Endothelial cell of umbilical vein (primary cell): Measurements from ENCODE around the gene NLRP6. TPM values are rescaled to one million over a fixed set of nuclear protein-coding genes. Genes with fewer than 3 reads are reported as not detected.

Experiments
- BruUV-seq: library from RNA; stranded (reverse); fragments of 400-500 nt; replicated peaks from 2 replicates; lab custom pipeline; 2021; lab: Mats Ljungman, UMichigan
- CTCF ChIA-PET: fragments of 300-600, 350-600 bp; sonication (Branson Sonifier 250); formaldehyde crosslinking; loops from one replicate; lab custom pipeline; 2021; ENCODE audit warnings: antibody characterized with exemption, inconsistent platforms; lab: Charles Lee
- POLR2A ChIA-PET: fragments of 300-600, 350-600 bp; sonication (Branson Sonifier 250); formaldehyde crosslinking; loops from one replicate; lab custom pipeline; 2021; ENCODE audit warnings: antibody characterized with exemption, inconsistent platforms; lab: Charles Lee
- DNase-seq: peaks from one replicate; pipeline ENCODE4 v3.0.0-alpha.2; 2011; ENCODE audit warnings: low read depth, low spot score
- FAIRE-seq: peaks from 2 replicates; lab custom pipeline; 2011; peaks lifted over from hg19 to GRCh38; lab: Jason Lieb, UNC
- H2AFZ ChIP-seq: 2 replicates; pipeline ENCODE4 v1.6.0; 2012; ENCODE audit warnings: low read depth, low read length, control low read depth, inconsistent platforms
- H3K27ac ChIP-seq: 2 replicates; pipeline ENCODE4 v1.5.1; 2011; ENCODE audit warnings: low read depth, mild to moderate bottlenecking, control low read depth, low read length, moderate library complexity; ENCODE audit not compliant: insufficient read depth
- H3K27me3 ChIP-seq, 2 experiments: 2 replicates each; pipeline versions ENCODE4 v1.6.0 to v1.6.1; 2011; ENCODE audit warnings: low read length in 2 of 2, mixed read lengths in 1 of 2; ENCODE audit not compliant: control insufficient read depth in 2 of 2, insufficient read depth in 2 of 2
- H3K36me3 ChIP-seq, 2 experiments: 2 replicates in 1 of 2; 3 replicates in 1 of 2; pipeline ENCODE4 v1.5.1; 2011; ENCODE audit warnings: low read length in 2 of 2, mild to moderate bottlenecking in 1 of 2, moderate library complexity in 1 of 2; ENCODE audit not compliant: control insufficient read depth in 2 of 2, insufficient read depth in 2 of 2; ENCODE audit errors: extremely low read depth in 1 of 2
- H3K4me1 ChIP-seq: 3 replicates; pipeline ENCODE4 v1.5.1; 2011; ENCODE audit warnings: mild to moderate bottlenecking, low read length; ENCODE audit not compliant: control insufficient read depth, insufficient read depth; ENCODE audit errors: extremely low read depth
- H3K4me2 ChIP-seq: 2 replicates; pipeline ENCODE4 v1.6.1; 2011; ENCODE audit warnings: low read length, control low read depth, mixed read lengths; ENCODE audit not compliant: insufficient read depth
- H3K4me3 ChIP-seq, 3 experiments: fragments of 200-600 bp in 1 of 3; sonication (generic), shearing (Covaris generic) in 1 of 3; replicated peaks in 1 of 3; 2 replicates each; pipeline ENCODE4 v1.5.1; 2011 to 2016; ENCODE audit warnings: control low read depth in 3 of 3, low read length in 3 of 3, mild to moderate bottlenecking in 2 of 3, inconsistent platforms in 1 of 3, low read depth in 1 of 3, moderate library complexity in 1 of 3; ENCODE audit not compliant: insufficient read depth in 1 of 3
- H3K79me2 ChIP-seq: 2 replicates; pipeline ENCODE4 v1.6.0; 2012; ENCODE audit warnings: low read length, inconsistent platforms; ENCODE audit not compliant: control insufficient read depth, insufficient read depth
- H3K9ac ChIP-seq: replicated peaks from 2 replicates; pipeline ENCODE3; 2011; ENCODE audit warnings: low read length, control low read depth; ENCODE audit not compliant: insufficient read depth; ENCODE audit errors: extremely low read depth
- H3K9me1 ChIP-seq: replicated peaks from 3 replicates; pipeline ENCODE4 v1.6.0; 2011; ENCODE audit warnings: mild to moderate bottlenecking, low read length; ENCODE audit not compliant: control insufficient read depth, insufficient read depth; ENCODE audit errors: extremely low read depth
- H3K9me3 ChIP-seq: replicated peaks from 2 replicates; pipeline ENCODE4 v1.5.1; 2012; ENCODE audit warnings: low read length, inconsistent platforms; ENCODE audit not compliant: control insufficient read depth, insufficient read depth
- H4K20me1 ChIP-seq: replicated peaks from 2 replicates; pipeline ENCODE3; 2011; ENCODE audit warnings: mild to moderate bottlenecking, low read length; ENCODE audit not compliant: control insufficient read depth, insufficient read depth; ENCODE audit errors: extremely low read depth
- CTCF ChIP-seq, 2 donors: IDR thresholded peaks; 1 replicate in 1 of 2; 2 replicates in 1 of 2; pipeline ENCODE4 v1.5.1; 2011; ENCODE audit warnings: low read length in 2 of 2, mild to moderate bottlenecking in 2 of 2, moderate library complexity in 2 of 2, control low read depth in 1 of 2, inconsistent platforms in 1 of 2, low read depth in 1 of 2; ENCODE audit not compliant: insufficient read depth in 1 of 2; ENCODE audit errors: extremely low read depth in 1 of 2
- EZH2 ChIP-seq: IDR thresholded peaks from 2 replicates; pipeline ENCODE4 v1.6.1; 2012; ENCODE audit warnings: borderline replicate concordance, low read depth, mild to moderate bottlenecking, moderate library complexity, low read length, inconsistent platforms; ENCODE audit not compliant: severe bottlenecking
- FOS ChIP-seq: IDR thresholded peaks from 2 replicates; pipeline ENCODE4 v1.6.1; 2011; ENCODE audit warnings: mild to moderate bottlenecking, low read length, moderate library complexity, borderline replicate concordance; ENCODE audit not compliant: insufficient read depth
- GATA2 ChIP-seq: IDR thresholded peaks from 2 replicates; pipeline ENCODE4 v1.7.0; 2011; ENCODE audit warnings: low read depth, mild to moderate bottlenecking, moderate library complexity, mixed read lengths, low read length; ENCODE audit not compliant: insufficient read length, insufficient read depth
- JUN ChIP-seq: IDR thresholded peaks from 2 replicates; pipeline ENCODE4 v1.6.1; 2011; ENCODE audit warnings: borderline replicate concordance, low read depth; ENCODE audit not compliant: insufficient read length, insufficient read depth
- MYC ChIP-seq: IDR thresholded peaks from one replicate; pipeline ENCODE4 v1.6.1; 2011; ENCODE audit warnings: mild to moderate bottlenecking, low read depth, low read length
- POLR2A ChIP-seq: IDR thresholded peaks from 2 replicates; pipeline ENCODE4 v1.6.1; 2012; ENCODE audit warnings: low read depth, mild to moderate bottlenecking, control low read depth, low read length
- POLR2AphosphoS5 ChIP-seq: IDR thresholded peaks from 2 replicates; pipeline ENCODE4 v1.6.1; 2012; ENCODE audit warnings: low read depth, mild to moderate bottlenecking, control low read depth, low read length, moderate library complexity; ENCODE audit not compliant: insufficient read depth
- dilution Hi-C: fragments of 300-500 bp; cut with MboI; formaldehyde crosslinking; loops from one replicate; pipeline ENCODE4 v1.15.0; 2019; ENCODE audit warnings: low sequenced_read_pairs; ENCODE audit not compliant: extremely low pct_ligation_motif_present
- intact Hi-C: fragments of 100-400 bp; cut with micrococcal nuclease; formaldehyde crosslinking; loops from one replicate; pipeline ENCODE4 v1.10.0; 2022
- polyA plus RNA-seq, 4 experiments: library from polyadenylated mRNA; depleted of rRNA in 3 of 4; stranded (reverse) in 3 of 4; unstranded in 1 of 4; fragments of >200 nt; gene quantifications; 2 replicates each; pipeline versions ENCODE4 v1.2.1 to v1.2.3, GENCODE V29; 2011 to 2012; ENCODE audit warnings: missing spikeins in 1 of 4
- total RNA-seq: library from RNA; stranded (reverse); gene quantifications from 2 replicates; pipeline ENCODE4 v1.2.3, GENCODE V29; 2021
- TF ChIP-seq, protein P1 (sequence below): IDR thresholded peaks from 2 replicates; pipeline ENCODE4 v1.6.1; 2011; ENCODE audit not compliant: insufficient read depth, insufficient read length

Gene NLRP6
- total and polyA plus RNA-seq, 2 donors (not counting 3 experiments of a cell fraction or from before 2014, with no cell fraction given), result not detected

GRCh38 chr11:269146-269890 is 8.9 kb upstream of the NLRP6 start:
- no peaks in the 10 kb centered on the region for H3K79me2 ChIP-seq
- H2AFZ ChIP-seq, result no peak overlapping the region
- no peaks in the 10 kb centered on the region for H4K20me1 ChIP-seq
- no peaks in the 10 kb centered on the region for H3K4me1 ChIP-seq
- FAIRE-seq (no peak), DNase-seq (no peak)
- no peaks in the 10 kb centered on the region for H3K9me1 ChIP-seq
- no peak overlapping the region for H3K9ac ChIP-seq
- H3K4me3 ChIP-seq, result no peak overlapping the region
- ChIA-PET POLR2A (no interaction called here), CTCF (interaction anchor here (1.0 to 1.6 kb wide), 2 partner anchors 19 to 21 kb away, joined by 3 to 6 read pairs; no protein-coding TSS in a partner anchor)
- BruUV-seq, result no TSS peak
- no peaks in the 10 kb centered on the region for H3K9me3 ChIP-seq
- H3K4me2 ChIP-seq, result no peak overlapping the region
- dilution Hi-C loops, result no loop called here
- TF ChIP-seq GATA2 (no peak), CTCF (IDR thresholded peaks at IDR 0.05; ENCODE audit: extremely low read depth in 1 of 2, insufficient read depth in 1 of 2, low read depth in 1 of 2, low read length in 2 of 2) (no peak), EZH2 (no peak), MYC (no peak), POLR2A (no peak), JUN (no peak), FOS (no peak), POLR2AphosphoS5 (no peak)
- TF ChIP-seq, protein P1, sequence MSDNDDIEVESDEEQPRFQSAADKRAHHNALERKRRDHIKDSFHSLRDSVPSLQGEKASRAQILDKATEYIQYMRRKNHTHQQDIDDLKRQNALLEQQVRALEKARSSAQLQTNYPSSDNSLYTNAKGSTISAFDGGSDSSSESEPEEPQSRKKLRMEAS, result no peak
- H3K27ac ChIP-seq, result no peak overlapping the region
- peaks cover 4 to 7% of the 10 kb centered on the region in 2 experiments for H3K27me3 ChIP-seq
- intact Hi-C loops, result no loop called here
- H3K36me3 ChIP-seq, result no peaks in the 10 kb centered on the region
